ENCODE results near the gene USHBP1. TPM values are rescaled to one million over a fixed set of nuclear protein-coding genes. Genes with fewer than 3 reads are reported as not detected.

Gene USHBP1
- polyA plus RNA-seq, 1 donor from 2014 or later = 0.59 TPM

- H3K27me3 ChIP-seq (ENCODE audit: insufficient read depth, low read depth, low read length) = no peaks in the 10 kb centered on the region
- peaks cover 3% of the 10 kb centered on the region for H3K79me2 ChIP-seq (replicated peaks; ENCODE audit: insufficient read depth, low read length)
- no peaks in the 10 kb centered on the region for H3K36me3 ChIP-seq (ENCODE audit: insufficient read depth, low read length)
- H3K4me3 ChIP-seq (ENCODE audit: low read length) = no peak overlapping the region
- H3F3A ChIP-seq (ENCODE audit: insufficient read depth, low read length, poor library complexity, severe bottlenecking) = no peaks in the 10 kb centered on the region
- H2AFZ ChIP-seq (ENCODE audit: low read depth, low read length) = no peak overlapping the region
- no peak overlapping the region for H3K9ac ChIP-seq (ENCODE audit: low read length)
- no peaks in the 10 kb centered on the region for H4K20me1 ChIP-seq (ENCODE audit: insufficient read depth)
- H3K9me2 ChIP-seq (ENCODE audit: insufficient read depth, low read length) = no peaks in the 10 kb centered on the region
- H3K4me2 ChIP-seq (ENCODE audit: low read length) = no peak overlapping the region
- H3K27ac ChIP-seq (ENCODE audit: low read length) = no peak overlapping the region
- H3K9me3 ChIP-seq (ENCODE audit: low read length) = no peaks in the 10 kb centered on the region
- TF ChIP-seq EP300 (conservative IDR thresholded peaks at IDR 0.05; ENCODE audit: poor library complexity, severe bottlenecking) (no peak), RAD21 (conservative IDR thresholded peaks at IDR 0.05) (no peak), CTCF (IDR thresholded peaks at IDR 0.05; ENCODE audit: poor library complexity, severe bottlenecking) (no peak), REST (IDR thresholded peaks at IDR 0.05; ENCODE audit: borderline replicate concordance) (no peak), MXI1 (conservative IDR thresholded peaks at IDR 0.05; ENCODE audit: poor library complexity, severe bottlenecking) (no peak), SMC3 (conservative IDR thresholded peaks at IDR 0.05; ENCODE audit: poor library complexity) (no peak), EZH2 (IDR thresholded peaks at IDR 0.05; ENCODE audit: borderline replicate concordance, insufficient read depth, low read length, poor library complexity, severe bottlenecking) (no peak), POLR2AphosphoS5 (IDR thresholded peaks at IDR 0.05) (no peak), TAF1 (IDR thresholded peaks at IDR 0.05; ENCODE audit: low read depth) (no peak)
Observed at GRCh38 chr19:17232258-17232657, 32.3 kb downstream of the USHBP1 start.

- peaks cover 3% of the 10 kb centered on the region for H3K79me2 ChIP-seq (replicated peaks; ENCODE audit: insufficient read depth, low read length)
- H2AFZ ChIP-seq (ENCODE audit: low read depth, low read length) = no peak overlapping the region
- no peaks in the 10 kb centered on the region for H3K9me2 ChIP-seq (ENCODE audit: insufficient read depth, low read length)
- no peak overlapping the region for H3K4me2 ChIP-seq (ENCODE audit: low read length)
- no peaks in the 10 kb centered on the region for H3K27me3 ChIP-seq (ENCODE audit: insufficient read depth, low read depth, low read length)
- no peak overlapping the region for H3K4me3 ChIP-seq (ENCODE audit: low read length)
- H4K20me1 ChIP-seq (ENCODE audit: insufficient read depth) = no peaks in the 10 kb centered on the region
- no peaks in the 10 kb centered on the region for H3F3A ChIP-seq (ENCODE audit: insufficient read depth, low read length, poor library complexity, severe bottlenecking)
- no peak for TF ChIP-seq EP300 (conservative IDR thresholded peaks at IDR 0.05; ENCODE audit: poor library complexity, severe bottlenecking)
- TF ChIP-seq REST (IDR thresholded peaks at IDR 0.05; ENCODE audit: borderline replicate concordance) = no peak
- TF ChIP-seq EZH2 (IDR thresholded peaks at IDR 0.05; ENCODE audit: borderline replicate concordance, insufficient read depth, low read length, poor library complexity, severe bottlenecking) = no peak
- TF ChIP-seq TAF1 (IDR thresholded peaks at IDR 0.05; ENCODE audit: low read depth) = no peak
- TF ChIP-seq SMC3 (conservative IDR thresholded peaks at IDR 0.05; ENCODE audit: poor library complexity) = no peak
- no peak for TF ChIP-seq POLR2AphosphoS5 (IDR thresholded peaks at IDR 0.05)
- no peak for TF ChIP-seq CTCF (IDR thresholded peaks at IDR 0.05; ENCODE audit: poor library complexity, severe bottlenecking)
- no peak for TF ChIP-seq RAD21 (conservative IDR thresholded peaks at IDR 0.05)
- TF ChIP-seq MXI1 (conservative IDR thresholded peaks at IDR 0.05; ENCODE audit: poor library complexity, severe bottlenecking) = no peak
- no peak overlapping the region for H3K9ac ChIP-seq (ENCODE audit: low read length)
- no peak overlapping the region for H3K27ac ChIP-seq (ENCODE audit: low read length)
- no peaks in the 10 kb centered on the region for H3K36me3 ChIP-seq (ENCODE audit: insufficient read depth, low read length)
- H3K9me3 ChIP-seq (ENCODE audit: low read length) = no peaks in the 10 kb centered on the region
Observed at GRCh38 chr19:17229890-17230289, 34.7 kb downstream of the USHBP1 start.
